ENCODE results near the gene SCFD2. TPM values are rescaled to one million over a fixed set of nuclear protein-coding genes. Genes with fewer than 3 reads are reported as not detected.

SCFD2 gene
- total and polyA plus RNA-seq, 2 of the 8 experiments (the other 6 are each of a cell fraction or from before 2014, with no cell fraction given) = 6.2 to 10.2 TPM

DNA sequence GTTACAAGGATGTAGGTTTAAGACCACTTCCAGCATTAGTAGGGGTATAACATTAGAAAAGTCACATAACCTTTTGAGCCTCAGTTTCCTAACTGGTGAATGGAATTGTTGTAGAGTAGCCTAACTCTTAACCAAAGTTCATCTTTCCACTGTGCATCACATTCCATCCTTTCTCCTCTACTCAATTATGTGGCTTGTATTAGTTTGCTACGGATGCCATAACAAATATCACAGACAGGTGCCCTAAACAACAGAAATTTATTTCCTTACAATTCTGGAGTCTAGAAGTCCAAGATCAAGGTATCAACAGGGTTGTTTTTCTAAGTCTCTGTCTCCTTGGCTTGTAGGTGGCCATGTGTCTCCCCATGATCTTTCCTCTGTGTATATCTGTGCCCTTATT, 271.8 kb downstream of the SCFD2 start:
- Histone ChIP-seq H3K36me3 (ENCODE audit: control insufficient read depth in 2 of 4, insufficient read depth in 4 of 4, low read length in 3 of 4) (no peaks in the 10 kb centered on the region), H2BK120ac (replicated peaks; ENCODE audit: low read depth, low read length) (no peak overlapping the region), H3K4ac (replicated peaks; ENCODE audit: insufficient read length, low read depth, low read length) (no peak overlapping the region), H3K18ac (ENCODE audit: extremely low read depth, low read length) (no peak overlapping the region), H3K4me3 (ENCODE audit: extremely low read depth in 1 of 4, insufficient read depth in 2 of 4, low read depth in 3 of 4, low read length in 4 of 4) (no peak overlapping the region), H3K23me2 (ENCODE audit: low read depth, low read length) (no peaks in the 10 kb centered on the region; the same call in 1 of the 2 replicates), H2BK20ac (ENCODE audit: low read length) (no peak overlapping the region), H2BK12ac (ENCODE audit: low read depth, low read length) (no peak overlapping the region), H2BK15ac (ENCODE audit: low read length) (no peak overlapping the region), H3K9ac (replicated peaks in 1 of 4; ENCODE audit: extremely low read depth in 1 of 4, low read depth in 3 of 4, low read length in 3 of 4) (no peak overlapping the region), H4K91ac (replicated peaks; ENCODE audit: insufficient read length, low read length) (no peak overlapping the region), H3K4me1 (replicated peaks in 1 of 4; ENCODE audit: control insufficient read depth in 3 of 4, insufficient read depth in 4 of 4, low read length in 3 of 4) (no peaks in the 10 kb centered on the region), H3K27me3 (replicated peaks in 1 of 4; ENCODE audit: control insufficient read depth in 3 of 4, extremely low read depth in 1 of 4, insufficient read depth in 3 of 4, low read length in 3 of 4) (no peaks in the 10 kb centered on the region), H4K8ac (ENCODE audit: extremely low read depth, insufficient read depth, low read length) (no peak overlapping the region), H3K79me1 (ENCODE audit: low read depth, low read length) (no peaks in the 10 kb centered on the region), H3K79me2 (ENCODE audit: control insufficient read depth in 1 of 2, insufficient read depth in 2 of 2, low read length in 2 of 2) (no peaks in the 10 kb centered on the region), H3K14ac (ENCODE audit: insufficient read length) (no peak overlapping the region), H3K56ac (replicated peaks; ENCODE audit: insufficient read length, low read depth, low read length) (no peak overlapping the region), H4K5ac (ENCODE audit: insufficient read length, low read depth, low read length) (no peak overlapping the region), H4K20me1 (replicated peaks in 1 of 2; ENCODE audit: control insufficient read depth in 1 of 2, insufficient read depth in 2 of 2, low read length in 2 of 2) (no peaks in the 10 kb centered on the region), H2AFZ (ENCODE audit: low read length) (no peak overlapping the region), H3K23ac (ENCODE audit: insufficient read length) (no peak overlapping the region), H2AK5ac (ENCODE audit: low read depth, low read length) (no peak overlapping the region), H3K27ac (ENCODE audit: low read depth, low read length) (no peak overlapping the region), H2BK5ac (ENCODE audit: low read depth, low read length) (no peak overlapping the region), H3K9me3 (ENCODE audit: insufficient read depth in 2 of 2, low read depth in 1 of 2, low read length in 1 of 2) (no peaks in the 10 kb centered on the region), H3K4me2 (ENCODE audit: insufficient read depth in 1 of 2, low read depth in 2 of 2, low read length in 2 of 2) (no peak overlapping the region)
- FAIRE-seq (no peak), DNase-seq (ENCODE audit: low read depth in 1 of 2, low spot score in 2 of 2) (no peak)
- TF ChIP-seq GABPA (IDR thresholded peaks at IDR 0.05; ENCODE audit: borderline replicate concordance, insufficient read depth, low read length) (no peak), SAP30 (IDR thresholded peaks at IDR 0.05; ENCODE audit: insufficient read depth, insufficient replicate concordance, low read length) (no peak), POLR2AphosphoS5 (IDR thresholded peaks at IDR 0.05; ENCODE audit: low read depth, low read length) (no peak), NRF1 (IDR thresholded peaks at IDR 0.05; ENCODE audit: low read depth, low read length) (no peak), ZNF274 (IDR thresholded peaks at IDR 0.05; ENCODE audit: borderline replicate concordance, extremely low read depth, low read length) (no peak), SP2 (IDR thresholded peaks at IDR 0.05; ENCODE audit: low read length) (no peak), BCL11A (IDR thresholded peaks at IDR 0.05; ENCODE audit: low read depth in 2 of 2, low read length in 2 of 2) (no peak), EP300 (IDR thresholded peaks at IDR 0.05; ENCODE audit: borderline replicate concordance in 1 of 2, low read depth in 2 of 2, low read length in 2 of 2) (no peak), CHD2 (IDR thresholded peaks at IDR 0.05; ENCODE audit: low read length) (no peak), NANOG (IDR thresholded peaks at IDR 0.05; ENCODE audit: insufficient read depth, low read depth, low read length, poor library complexity, severe bottlenecking) (no peak), HDAC6 (IDR thresholded peaks at IDR 0.05; ENCODE audit: low read depth, low read length) (no peak), TAF7 (optimal IDR thresholded peaks at IDR 0.05; ENCODE audit: borderline replicate concordance, low read depth, low read length) (no peak), CBX5 (IDR thresholded peaks at IDR 0.05; ENCODE audit: low read depth, low read length) (no peak), RFX5 (IDR thresholded peaks at IDR 0.05; ENCODE audit: borderline replicate concordance, low read depth, low read length) (no peak)
- POLR2A ChIA-PET (ENCODE audit: partially characterized antibody) = no interaction called here
- WGBS, 2 experiments (ENCODE audit: extremely low coverage in 1 of 2, insufficient coverage in 1 of 2, insufficient read length in 1 of 2, insufficient replicate concordance in 2 of 2, low coverage in 1 of 2, low lambda C conversion rate in 2 of 2, missing lambda C conversion rate in 1 of 2) = 85% methylated on average over 1 of the region's 1 CpG; no CpG with 5 or more reads in 1 of the 2 experiments
- CTCF ChIA-PET (ENCODE audit: partially characterized antibody) = no interaction called here

All from H1 (cell line).